GM12865 (cell line): ENCODE measurements around the gene ETS1.
"Not testable (repeated sequence)": the region's sequence is repeated elsewhere in the genome, so short reads cannot be mapped to it uniquely, and the experiment has no call there.

Source experiments
- DNase-seq: peaks from one replicate; pipeline ENCODE4 v3.0.0; 2010; ENCODE audit warnings: low read depth
- H3K4me3 ChIP-seq: 2 replicates; pipeline ENCODE4 v1.5.1; 2011; ENCODE audit warnings: mild to moderate bottlenecking, low read depth, low read length, control low read depth
- CTCF ChIP-seq: IDR thresholded peaks from 2 replicates; pipeline ENCODE4 v1.5.1; 2011; ENCODE audit warnings: low read length, control low read depth, low read depth, inconsistent platforms; ENCODE audit not compliant: insufficient read depth; ENCODE audit errors: missing control alignments

Gene ETS1

GRCh38 chr11:128453444-128454336 is 133.7 kb downstream of the ETS1 start:
- DNase-seq = no peak
- H3K4me3 ChIP-seq = no peak overlapping the region
- no peak for TF ChIP-seq CTCF

- TF ChIP-seq CTCF = no peak
- DNase-seq = no peak
- H3K4me3 ChIP-seq = no peak overlapping the region
These were observed 135.5 kb downstream of the ETS1 start for GRCh38 chr11:128451652-128452470.

GRCh38 chr11:128450882-128451651 is 136.3 kb downstream of the ETS1 start:
- TF ChIP-seq CTCF = no peak
- no peak overlapping the region for H3K4me3 ChIP-seq
- DNase-seq = no peak

GRCh38 chr11:128450425-128450824 is 136.9 kb downstream of the ETS1 start:
- DNase-seq, H3K4me3 ChIP-seq: not testable (repeated sequence)

- no peak for TF ChIP-seq CTCF
- no peak overlapping the region for H3K4me3 ChIP-seq
- DNase-seq = no peak
These were observed 138.2 kb downstream of the ETS1 start for GRCh38 chr11:128448981-128449713.

GRCh38 chr11:128448200-128448886 is 139.0 kb downstream of the ETS1 start:
- no peak for DNase-seq
- no peak overlapping the region for H3K4me3 ChIP-seq
- TF ChIP-seq CTCF = no peak
